Suprapubic skin (tissue), 3 donors: ENCODE results near the gene COL18A1.

Experiments used
- CTCF ChIP-seq, 2 donors: fragments of 200-600 bp in 1 of 2; fragments of 450-650 bp in 1 of 2; sonication (generic) in 1 of 2; IDR thresholded peaks; one replicate each; pipeline ENCODE4 v1.5.1; 2016 to 2019; ENCODE audit warnings: antibody characterized with exemption in 2 of 2, mild to moderate bottlenecking in 1 of 2, moderate library complexity in 1 of 2
- POLR2A ChIP-seq, 2 donors: fragments of 450-650 bp; IDR thresholded peaks; one replicate each; pipeline ENCODE4 v1.6.1; 2017; ENCODE audit warnings: antibody characterized with exemption in 2 of 2, mild to moderate bottlenecking in 2 of 2, moderate library complexity in 2 of 2

- TF ChIP-seq CTCF (IDR thresholded peaks at IDR 0.05) (no peak), POLR2A (IDR thresholded peaks at IDR 0.05) (no peak)
Observed at GRCh38 chr21:45451771-45452182, 46.8 kb downstream of the COL18A1 start.
